GM18907 (cell line): ENCODE results near the gene TXNIP.

Experiments used
- ATAC-seq: cut with Tn5 transposase; IDR thresholded peaks from one replicate; pipeline ENCODE4 v1.9.1; 2021; ENCODE audit warnings: mild to moderate bottlenecking, moderate library complexity; ENCODE audit not compliant: unreplicated experiment

Gene TXNIP

GRCh38 chr1:145986551-145986950, 9.8 kb downstream of the TXNIP start:
- no peak for ATAC-seq

- ATAC-seq: no peak
Measured at GRCh38 chr1:145985502-145986439, 10.6 kb downstream of the TXNIP start.

- ATAC-seq: no peak
Measured at GRCh38 chr1:145985129-145985501, 11.3 kb downstream of the TXNIP start.

- no peak for ATAC-seq
Measured at GRCh38 chr1:145983960-145984830, 12.2 kb downstream of the TXNIP start.

GRCh38 chr1:145983206-145983675, 13.1 kb downstream of the TXNIP start:
- no peak for ATAC-seq

- ATAC-seq: no peak
Measured at GRCh38 chr1:145982010-145982723, 14.2 kb downstream of the TXNIP start.

GRCh38 chr1:145980457-145980994, 15.9 kb downstream of the TXNIP start:
- ATAC-seq: no peak

- no peak for ATAC-seq
Measured at GRCh38 chr1:145979746-145980456, 16.5 kb downstream of the TXNIP start.

- ATAC-seq: peak; percentile 87
Measured at GRCh38 chr1:145978854-145979745, 17.3 kb downstream of the TXNIP start.

- no peak for ATAC-seq
Measured at GRCh38 chr1:145978471-145978853, 17.9 kb downstream of the TXNIP start.

GRCh38 chr1:145977486-145978470, 18.6 kb downstream of the TXNIP start:
- peak; percentile 29 for ATAC-seq

GRCh38 chr1:145977016-145977415, 19.4 kb downstream of the TXNIP start:
- no peak for ATAC-seq

GRCh38 chr1:145975216-145975615, 21.2 kb downstream of the TXNIP start:
- no peak for ATAC-seq

- ATAC-seq: no peak
Measured at GRCh38 chr1:145974721-145975120, 21.7 kb downstream of the TXNIP start.

- no peak for ATAC-seq
Measured at GRCh38 chr1:145972580-145972979, 23.8 kb downstream of the TXNIP start.

- ATAC-seq: no peak
Measured at GRCh38 chr1:145967288-145967687, 29.1 kb downstream of the TXNIP start.

GRCh38 chr1:145965119-145965744, 31.1 kb downstream of the TXNIP start:
- ATAC-seq: no peak
